ENCODE data around the gene GPR137C.
"Not testable (repeated sequence)": the region's sequence is repeated elsewhere in the genome, so short reads cannot be mapped to it uniquely, and the experiment has no call there.

The GPR137C gene

DNA sequence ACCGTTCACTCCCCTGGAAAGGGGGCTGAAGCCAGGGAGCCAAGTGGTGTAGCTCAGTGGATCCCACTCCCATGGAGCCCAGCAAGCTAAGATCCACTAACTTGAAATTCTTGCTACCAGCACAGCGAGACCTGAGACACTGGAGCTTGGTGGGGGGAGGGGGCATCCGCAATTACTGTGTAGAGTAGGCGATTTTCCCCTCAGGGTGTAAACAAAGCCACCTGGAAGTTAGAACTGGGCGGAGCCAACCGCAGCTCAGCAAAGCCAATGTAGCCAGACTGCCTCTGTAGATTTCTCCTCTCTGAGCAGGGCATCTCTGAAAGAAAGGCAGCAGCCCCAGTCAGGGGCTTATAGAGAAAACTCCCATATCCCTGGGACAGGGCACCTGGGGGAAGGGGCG is 15.8 kb downstream of the GPR137C start:
- not testable (repeated sequence) for DNase-seq

DNA sequence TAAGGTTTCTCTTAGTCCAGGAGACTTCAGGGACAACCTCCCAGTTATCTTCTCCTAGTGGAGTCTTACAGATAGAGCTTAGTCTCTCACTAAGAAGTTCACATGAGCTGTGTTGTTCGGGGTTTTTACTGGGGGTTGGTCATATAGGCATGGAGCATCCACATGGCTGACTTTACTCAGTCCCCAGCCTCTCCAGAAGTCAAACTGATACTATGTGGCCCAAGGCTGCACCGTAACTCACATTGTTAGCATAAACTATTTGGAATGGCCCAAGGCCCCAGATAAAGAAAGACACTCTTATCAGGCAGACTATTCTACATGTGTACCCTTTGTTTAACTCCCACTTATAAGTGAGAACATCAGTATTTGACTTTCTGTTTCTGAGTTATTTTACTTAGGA is 23.2 kb downstream of the GPR137C start:
- DNase-seq = no peak

DNA sequence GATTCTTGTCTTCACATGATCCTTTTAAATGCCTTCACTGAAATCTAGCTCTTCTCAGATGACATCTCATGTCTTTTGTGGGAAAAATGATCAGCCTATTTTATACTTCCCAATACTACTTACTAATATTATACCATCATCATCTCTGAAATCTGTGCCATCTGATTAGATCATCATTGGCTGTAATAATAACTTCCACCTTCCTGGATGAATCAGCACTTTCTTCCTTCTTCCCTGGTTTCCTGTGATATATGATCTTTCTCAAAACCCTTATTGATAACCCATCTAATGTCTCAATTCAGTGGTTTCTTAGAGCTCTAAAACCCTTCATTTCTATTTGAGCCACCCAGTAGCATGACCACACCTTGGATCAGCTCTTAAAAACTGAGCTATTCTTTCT is 30.9 kb downstream of the GPR137C start:
- DNase-seq = no peak

DNA sequence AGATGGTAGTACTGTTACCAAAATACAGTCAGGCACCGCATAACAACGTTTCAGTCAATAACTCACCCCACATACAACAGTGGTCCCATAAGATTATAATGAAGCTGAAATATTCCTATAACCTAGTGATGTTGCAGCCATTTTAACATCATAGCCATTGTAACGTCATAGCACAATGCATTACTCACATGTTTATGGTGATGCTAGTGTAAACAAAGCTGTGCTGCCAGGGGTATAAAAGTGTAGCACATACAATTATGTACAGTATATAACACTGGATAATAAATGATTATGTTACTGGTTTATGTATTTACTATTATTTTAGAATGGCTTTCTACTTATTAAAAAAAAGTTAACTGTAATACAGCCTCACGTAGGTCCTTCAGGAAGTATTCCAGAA is 37.0 kb downstream of the GPR137C start:
- no peak for DNase-seq

DNA sequence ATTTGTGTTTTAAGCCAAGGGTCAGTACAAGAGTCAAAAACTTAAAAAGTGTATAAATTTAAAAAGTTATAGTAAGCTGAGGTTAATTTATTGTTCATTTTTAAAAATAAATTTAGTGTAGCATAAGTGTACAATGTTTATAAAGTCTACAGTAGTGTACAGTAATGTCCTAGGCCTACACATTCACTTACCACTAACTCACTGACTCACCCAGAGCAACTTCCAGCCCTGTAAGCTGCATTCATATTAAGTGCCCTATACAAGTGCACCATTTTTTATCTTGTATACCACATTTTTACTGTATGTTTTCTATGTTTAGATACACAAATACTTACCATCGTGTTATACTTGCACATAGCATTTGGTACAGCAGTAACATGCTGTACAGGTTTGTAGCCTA is 37.7 kb downstream of the GPR137C start:
- DNase-seq = no peak

DNA sequence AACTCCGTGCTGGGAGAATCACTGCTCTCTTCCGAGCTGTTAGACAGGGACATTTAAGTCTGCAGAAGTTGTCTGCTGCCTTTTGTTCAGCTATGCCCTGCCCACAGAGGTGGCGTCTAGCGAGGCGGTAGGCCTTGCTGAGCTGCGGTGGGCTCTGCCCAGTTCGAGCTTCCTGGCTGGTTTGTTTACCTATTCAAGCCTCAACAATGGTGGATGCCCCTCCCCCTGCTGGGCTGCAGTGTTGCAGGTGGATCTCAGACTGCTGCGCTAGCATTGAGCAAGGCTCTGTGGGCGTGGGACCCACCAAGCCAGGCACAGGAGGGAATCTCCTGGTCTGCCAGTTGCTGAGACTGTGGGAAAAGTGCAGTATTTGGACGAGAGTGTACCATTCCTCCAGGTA is 43.7 kb downstream of the GPR137C start:
- no peak for DNase-seq

DNA sequence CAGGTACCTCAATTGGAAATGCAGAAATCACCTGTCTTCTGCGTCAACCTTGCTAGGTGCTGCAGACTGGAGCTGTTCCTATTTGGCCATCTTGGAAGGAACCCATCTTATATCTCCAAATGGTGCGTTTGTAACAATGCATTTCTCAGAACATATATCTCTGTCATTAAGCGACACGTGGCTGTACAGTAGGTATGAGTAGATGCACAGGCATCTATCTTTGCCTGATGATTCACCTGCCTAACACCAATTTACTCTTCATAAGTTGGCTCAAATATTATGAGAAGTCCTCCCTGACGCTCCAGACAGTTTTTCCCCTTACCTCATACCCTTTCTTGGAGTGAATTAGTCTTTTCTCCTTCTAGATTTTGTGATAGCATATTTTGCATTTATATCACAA is 44.2 kb downstream of the GPR137C start:
- DNase-seq = no peak

DNA sequence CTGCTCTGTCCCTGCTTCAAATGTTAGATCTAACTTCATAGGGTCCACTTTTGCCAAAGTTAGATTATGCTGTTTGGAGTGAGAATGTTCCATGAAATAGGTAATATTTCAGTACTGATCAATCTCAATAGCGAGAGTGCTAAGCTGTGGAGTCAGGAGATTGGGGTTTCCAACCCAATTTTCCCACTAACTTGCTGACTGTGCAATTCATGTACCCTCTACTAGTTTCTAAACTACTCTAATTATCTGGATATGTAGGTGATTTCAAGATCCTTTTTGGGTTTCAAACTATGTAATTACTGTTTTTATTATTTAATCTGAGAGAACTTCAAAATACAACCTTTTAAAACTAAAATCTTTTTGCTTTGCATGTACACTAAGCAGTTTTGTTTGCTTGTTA is 45.9 kb downstream of the GPR137C start:
- DNase-seq = no peak

DNA sequence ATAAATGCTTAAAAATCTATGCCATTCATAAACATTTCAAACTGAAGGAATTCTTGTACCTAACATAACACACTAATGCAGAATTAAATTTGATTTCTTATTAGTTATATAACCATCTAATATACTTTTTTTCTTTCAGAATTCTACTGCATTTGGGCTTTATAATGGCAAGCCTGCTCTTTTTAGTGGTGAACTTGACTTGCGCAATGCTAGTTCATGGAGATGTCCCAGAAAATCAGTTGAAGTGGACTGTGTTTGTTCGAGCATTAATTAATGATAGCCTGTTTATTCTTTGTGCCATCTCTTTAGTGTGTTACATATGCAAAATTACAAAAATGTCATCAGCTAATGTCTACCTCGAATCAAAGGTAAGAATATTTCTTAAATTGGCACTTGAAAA is 47.3 kb downstream of the GPR137C start:
- DNase-seq = no peak

DNA sequence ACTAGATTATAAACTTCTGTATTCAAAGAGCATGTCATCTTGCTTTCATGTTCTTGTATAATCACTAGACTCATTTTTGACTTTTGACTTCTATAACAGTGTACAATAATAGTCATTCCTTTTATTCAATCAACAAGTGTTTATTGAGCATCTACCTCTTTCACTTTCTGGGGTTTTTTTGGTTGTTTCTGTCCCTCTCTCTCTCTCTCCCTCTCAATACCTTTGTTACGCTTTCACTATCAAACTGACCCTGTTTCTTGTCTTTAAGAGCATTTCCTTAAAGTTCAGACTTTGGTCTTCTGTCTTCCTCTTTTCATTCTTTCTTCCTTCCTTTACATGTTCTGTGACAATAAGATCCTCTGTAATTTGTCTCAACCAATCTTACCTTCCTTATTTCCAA is 49.5 kb downstream of the GPR137C start:
- DNase-seq = no peak

DNA sequence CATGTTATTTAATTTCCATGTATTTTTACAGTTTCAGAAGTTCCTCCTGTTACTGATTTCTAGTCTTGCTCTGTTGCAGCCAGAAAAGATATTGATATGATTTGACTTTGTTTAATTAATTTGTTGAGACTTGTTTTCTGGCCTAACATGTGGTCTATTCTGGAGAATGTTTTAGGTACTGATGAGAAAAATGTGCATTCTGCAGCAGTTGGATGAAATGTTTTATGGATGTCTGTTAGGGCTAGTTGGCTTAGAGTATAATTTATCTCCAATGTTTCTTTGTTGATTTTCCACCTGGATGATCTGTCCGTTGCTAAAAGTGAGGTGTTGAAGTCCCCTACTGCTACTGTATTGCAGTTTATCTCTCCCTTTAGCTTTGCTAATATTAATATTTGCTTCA is 54.4 kb downstream of the GPR137C start:
- no peak for DNase-seq

DNA sequence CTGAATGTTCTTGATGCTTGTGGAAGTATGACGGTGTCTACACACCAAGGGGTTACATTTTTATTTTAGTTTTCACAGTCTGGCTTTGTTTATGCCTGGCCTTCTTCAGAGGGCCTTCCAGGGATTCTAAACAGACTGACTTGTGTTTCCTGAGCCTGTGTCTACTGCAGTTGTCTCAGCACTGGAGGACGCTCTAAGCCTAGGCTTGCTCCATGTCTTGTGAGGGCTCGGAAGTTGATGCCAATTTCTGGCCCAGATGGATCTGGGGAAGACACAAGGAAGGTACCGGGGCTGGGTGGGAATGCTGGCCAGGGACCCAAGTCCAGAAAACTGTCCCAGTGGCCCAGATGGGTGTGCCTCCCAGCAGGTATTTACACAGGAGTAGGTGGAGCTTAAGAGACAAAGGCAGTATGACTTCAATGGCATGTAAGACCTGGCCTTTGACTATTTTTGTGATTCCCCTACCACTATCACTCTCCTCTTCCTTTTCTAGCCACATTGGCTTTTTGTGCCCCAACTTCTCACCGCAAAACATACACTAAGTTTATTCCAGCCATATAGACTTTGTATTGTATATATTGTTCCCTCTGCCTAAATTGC is 56.9 kb downstream of the GPR137C start:
- no peak for DNase-seq

DNA sequence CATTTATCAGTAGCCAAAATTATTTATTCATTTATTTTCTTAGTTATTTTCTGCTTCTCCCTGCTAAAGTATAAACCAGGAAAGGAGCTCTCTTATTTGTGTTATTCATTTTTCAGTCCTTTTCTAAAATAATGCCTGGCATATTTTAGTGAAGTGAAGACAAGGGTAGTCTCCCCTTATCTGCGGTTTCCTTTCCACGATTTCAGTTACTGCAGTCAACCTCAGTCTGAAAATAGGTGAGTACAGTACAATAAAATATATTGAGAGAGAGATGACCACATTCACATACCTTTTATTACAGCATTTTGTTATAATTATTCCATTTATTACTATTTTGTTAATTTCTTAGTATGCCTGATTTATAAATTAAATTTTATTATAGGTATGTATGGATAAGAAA is 57.6 kb downstream of the GPR137C start:
- no peak for DNase-seq

DNA sequence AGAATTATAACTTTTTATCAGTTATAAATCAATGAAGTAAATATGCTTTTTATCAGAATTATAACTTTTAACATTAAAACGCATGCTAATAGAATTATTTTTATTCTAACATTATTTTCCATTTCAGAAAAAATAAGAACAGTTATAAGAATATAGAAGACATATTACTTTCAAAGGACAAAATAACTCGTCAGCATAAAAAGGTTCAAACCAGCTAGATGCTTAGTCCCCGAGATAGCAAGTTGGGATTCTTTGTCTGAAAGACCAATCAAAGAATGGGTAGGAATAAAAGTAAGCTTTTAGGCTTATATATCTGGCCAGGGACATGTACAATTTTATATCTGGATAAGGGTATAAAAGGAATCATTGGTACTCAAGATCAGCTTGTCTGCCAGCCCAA is 66.0 kb downstream of the GPR137C start:
- DNase-seq = no peak

DNA sequence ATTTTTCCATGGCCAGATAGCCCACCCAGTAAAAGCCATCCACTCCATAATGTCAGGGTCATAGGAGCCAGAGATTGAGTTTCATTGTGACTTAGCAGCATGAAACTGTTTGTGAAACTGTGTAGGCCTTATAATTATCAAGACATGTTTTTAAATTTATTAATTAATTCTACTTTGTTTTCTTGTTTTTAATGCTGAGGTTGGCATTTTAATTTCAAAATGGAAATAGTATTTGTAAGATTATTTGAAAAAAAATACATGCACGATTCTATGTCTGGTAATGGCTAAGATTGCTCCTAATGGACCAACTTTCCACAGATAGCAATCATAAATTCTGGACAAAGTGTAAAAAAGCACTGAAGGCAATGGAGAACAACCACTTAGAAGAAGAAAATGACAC is 67.1 kb downstream of the GPR137C start:
- no peak for DNase-seq

DNA sequence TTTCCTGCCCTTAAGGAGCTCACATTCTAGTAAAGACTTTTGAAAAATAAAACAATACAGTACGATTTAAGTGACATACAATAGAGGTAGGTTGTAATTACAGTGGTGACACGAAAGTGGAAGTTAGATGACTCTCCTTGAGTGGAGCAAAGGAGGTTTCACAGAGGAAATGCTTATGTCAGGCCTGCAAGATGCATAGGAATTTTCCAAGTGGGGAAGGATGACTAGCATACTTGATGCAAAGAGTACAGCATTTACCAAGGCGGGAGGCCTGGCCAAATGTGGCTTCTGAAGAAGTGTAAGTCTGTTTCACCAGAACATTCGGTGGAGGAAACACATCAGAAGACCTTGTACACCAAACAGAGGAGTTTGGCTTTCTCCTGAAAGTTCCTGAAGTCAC is 87.5 kb downstream of the GPR137C start:
- DNase-seq = no peak

DNA sequence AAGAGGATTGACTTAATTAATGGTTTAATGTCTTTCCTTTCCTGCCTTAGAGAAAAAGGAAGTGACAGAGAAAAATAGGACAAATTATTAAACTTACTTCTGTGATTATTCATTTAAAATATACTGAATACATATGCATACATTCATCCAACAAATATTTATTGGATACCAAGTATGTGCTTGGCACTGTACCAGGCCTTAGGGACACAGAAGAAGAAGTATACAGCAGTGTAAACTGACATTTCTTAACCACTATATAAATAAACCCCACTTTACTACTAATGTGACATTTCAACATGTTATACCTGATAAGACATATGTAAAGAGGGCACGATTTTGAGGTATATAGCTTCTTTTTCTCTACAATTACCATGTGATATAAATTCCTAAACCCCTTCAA is 89.1 kb downstream of the GPR137C start:
- DNase-seq = no peak

DNA sequence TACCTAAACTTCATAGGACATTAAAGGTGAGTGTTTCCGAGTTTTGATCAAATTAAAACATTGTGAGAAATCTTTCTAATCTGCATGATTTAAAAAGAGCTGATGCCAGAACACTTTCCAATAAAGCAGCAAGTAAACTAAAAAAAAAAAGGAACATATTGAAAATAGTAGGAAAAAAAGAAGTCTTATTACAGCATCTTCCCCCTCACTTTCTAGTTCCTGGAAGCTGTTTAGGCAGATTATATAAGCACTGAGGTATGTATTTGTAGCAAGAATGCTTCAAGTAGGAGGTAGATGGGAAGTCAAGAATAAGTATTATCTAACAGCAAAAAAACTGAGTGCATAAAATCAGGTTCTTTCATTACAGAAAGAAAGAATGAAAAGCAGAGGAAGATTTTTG is 96.9 kb downstream of the GPR137C start:
- no peak for DNase-seq

DNA sequence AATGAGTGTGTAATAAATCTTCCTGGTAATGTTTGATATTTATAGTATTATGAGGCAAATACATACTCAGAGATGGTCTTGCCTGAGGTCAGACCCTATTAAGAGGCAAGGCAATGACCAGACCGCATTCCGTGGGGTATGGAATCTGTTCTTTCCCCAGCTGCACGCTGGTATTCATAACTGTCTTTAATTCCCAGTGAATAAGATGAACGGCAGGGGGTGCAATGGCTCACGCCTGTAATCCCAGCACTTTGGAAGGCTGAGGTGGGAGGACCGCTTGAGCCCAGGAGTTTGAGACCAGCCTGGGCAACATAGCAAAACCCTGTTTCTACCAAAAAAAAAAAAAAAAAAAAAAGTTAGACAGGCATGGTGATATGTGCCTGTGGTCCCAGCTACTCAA is 98.1 kb downstream of the GPR137C start:
- no peak for DNase-seq

DNA sequence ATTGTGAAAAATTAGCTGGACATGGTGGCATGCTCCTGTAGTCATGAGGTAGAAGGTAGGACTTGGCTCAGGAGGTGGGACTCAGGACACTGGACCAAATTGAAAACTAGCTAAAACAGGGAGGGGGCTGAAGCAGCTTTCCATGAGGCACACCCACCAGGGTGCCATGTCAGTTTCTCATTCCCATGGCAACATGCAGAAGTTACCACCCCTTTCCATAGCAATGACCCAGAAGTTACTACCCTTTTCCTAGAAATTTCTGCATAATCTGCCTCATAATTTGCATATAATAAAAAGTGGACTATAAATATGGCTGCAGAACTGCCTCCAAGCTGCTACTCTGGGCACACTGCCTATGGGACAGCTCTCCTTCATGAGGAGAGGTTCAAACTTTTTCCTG is 104.3 kb downstream of the GPR137C start:
- DNase-seq = no peak

DNA sequence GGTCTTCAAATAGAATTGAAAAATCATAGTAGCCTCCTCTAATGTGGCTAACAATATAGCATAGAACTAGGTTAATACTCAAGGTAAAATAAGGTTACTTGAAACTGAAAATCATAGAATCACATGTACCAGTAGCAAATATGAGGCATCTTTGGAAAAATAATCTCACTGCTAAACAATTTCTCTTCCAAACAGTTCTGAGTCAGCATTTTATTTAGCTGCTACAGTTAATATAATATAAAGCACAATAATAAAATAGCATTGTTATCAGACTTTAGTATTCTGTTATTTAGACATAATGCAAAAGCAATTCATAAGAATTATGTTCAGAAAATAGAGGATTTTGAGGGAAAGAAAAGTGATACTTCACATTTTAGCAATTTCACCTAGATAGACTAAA is 107.7 kb downstream of the GPR137C start:
- no peak for DNase-seq

DNA sequence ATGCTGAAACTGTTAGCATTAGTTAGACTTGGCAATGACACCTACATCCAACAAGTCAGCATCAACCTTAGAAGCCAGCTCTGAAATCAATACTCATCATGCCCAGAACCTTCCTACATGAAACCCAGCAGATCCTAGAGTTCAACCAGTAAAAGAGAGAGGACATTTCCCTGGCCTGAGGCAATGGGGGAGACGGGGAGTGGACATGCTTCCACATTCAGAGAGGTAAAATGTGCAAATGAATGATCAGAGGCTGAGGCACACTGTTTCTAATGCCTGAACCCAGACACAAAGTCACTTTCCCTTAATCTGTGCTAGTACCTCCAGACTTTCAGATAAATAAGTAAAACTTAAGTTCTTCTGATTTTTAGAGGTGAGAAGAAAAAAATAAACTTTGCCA is 108.2 kb downstream of the GPR137C start:
- DNase-seq = no peak

DNA sequence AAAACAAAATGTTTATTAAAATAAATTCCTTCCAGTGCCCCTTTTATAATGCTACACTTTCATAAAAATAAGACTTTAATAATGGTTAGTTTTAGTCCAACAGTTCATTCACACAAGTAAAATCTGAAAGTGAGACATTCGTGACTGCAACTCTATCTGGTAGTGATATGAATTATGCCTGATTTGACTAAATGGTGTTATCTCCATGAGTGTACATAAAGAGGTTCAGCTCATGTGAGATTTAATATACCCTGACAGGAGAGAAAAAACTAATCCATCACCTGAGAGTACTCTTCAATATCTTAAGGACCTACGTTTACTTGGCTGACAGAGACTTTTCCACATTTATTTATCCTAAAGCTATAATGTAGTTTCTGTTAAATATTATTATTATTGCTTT is 108.7 kb downstream of the GPR137C start:
- no peak for DNase-seq

DNA sequence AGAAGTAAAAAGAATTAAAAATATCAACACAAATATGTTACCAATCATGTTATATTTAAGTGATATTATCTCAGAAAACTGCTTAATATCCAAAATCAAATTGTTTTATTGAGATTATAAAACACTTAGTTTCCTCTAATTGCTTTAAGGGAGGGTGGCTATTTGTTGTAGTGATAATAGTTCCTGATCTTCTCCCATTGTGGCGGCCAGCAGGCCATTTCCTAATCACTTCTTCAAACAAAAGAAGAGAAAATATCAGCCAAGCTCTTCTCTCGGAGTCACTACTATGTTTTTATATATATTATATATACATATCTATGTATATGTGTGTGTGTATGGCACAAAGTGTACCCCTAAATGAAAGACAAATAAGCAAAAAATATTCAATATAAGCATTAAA is 111.2 kb downstream of the GPR137C start:
- DNase-seq = no peak

DNA sequence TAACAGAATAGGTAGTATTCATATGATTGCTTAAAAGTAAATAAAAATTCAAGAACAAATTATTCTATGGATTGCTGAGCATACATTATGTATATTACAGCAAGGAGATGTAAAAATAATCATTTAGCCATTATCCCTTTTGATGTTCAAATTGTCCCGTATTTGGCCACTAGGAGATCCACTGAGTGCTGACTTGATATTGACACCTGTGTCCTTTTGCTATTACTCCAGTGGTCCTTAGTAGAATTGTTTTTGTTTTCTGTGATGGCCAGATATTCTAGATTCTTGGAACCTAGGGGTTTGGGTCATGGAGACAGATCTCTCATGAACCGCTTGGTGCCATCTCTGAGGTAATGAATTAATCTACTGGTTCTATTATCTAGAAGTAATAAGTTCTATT is 126.0 kb downstream of the GPR137C start:
- DNase-seq = peak in 2 of 6 experiments; percentile 4 to 18

DNA sequence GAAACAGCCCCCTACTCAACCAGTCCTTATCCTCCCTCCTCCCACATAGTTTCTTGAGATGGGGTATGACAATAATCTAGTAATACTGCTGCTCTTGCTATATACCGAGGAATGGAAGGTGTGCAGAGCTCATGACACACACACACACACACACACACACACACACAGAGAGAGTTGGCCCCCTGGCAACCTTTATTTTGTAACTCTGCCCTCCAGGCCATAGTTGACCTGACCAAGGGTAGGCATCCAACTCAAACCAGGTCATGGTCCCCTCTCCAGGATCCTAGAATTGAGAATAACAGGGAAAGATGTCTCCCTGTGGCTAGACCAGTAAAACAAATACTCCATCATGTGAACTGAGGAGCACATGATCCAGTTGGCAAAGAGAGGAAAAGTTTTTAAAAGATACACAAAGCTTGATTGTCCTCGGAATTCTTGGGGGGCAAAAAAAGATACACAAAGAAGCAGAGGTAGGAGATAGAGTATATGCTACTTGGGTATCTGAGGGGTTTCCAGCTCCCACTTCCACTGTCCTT is 131.4 kb downstream of the GPR137C start:
- DNase-seq = no peak

Measured in stimulated activated naive CD4-positive, alpha-beta T cell (primary cell).